ENCODE measurements around the gene NDUFV1.
"Not testable (repeated sequence)": the region's sequence is repeated elsewhere in the genome, so short reads cannot be mapped to it uniquely, and the experiment has no call there.

NDUFV1 gene

GRCh38 chr11:67657300-67657699, 50.6 kb downstream of the NDUFV1 start:
- DNase-seq = no peak

GRCh38 chr11:67659651-67660165, 53.0 kb downstream of the NDUFV1 start:
- DNase-seq = not testable (repeated sequence)

GRCh38 chr11:67660752-67661151, 54.0 kb downstream of the NDUFV1 start:
- not testable (repeated sequence) for DNase-seq

Measured in stimulated activated CD4-positive, alpha-beta T cell treated with anti-CD3 and anti-CD28 coated beads, Interleukin-1b, Interleukin-23, amount 100 ng/mL, for 48 hours (primary cell).